Measurements from ENCODE around the gene CNMD. TPM values are rescaled to one million over a fixed set of nuclear protein-coding genes. Genes with fewer than 3 reads are reported as not detected.
"Not testable (repeated sequence)": the region's sequence is repeated elsewhere in the genome, so short reads cannot be mapped to it uniquely, and the experiment has no call there.

The CNMD gene
- total RNA-seq, 1 donor from 2014 or later = not detected

- H3K4me1 ChIP-seq = no peaks in the 10 kb centered on the region
- DNase-seq (peak; percentile 65), ATAC-seq (peak; percentile 98)
- H3K27ac ChIP-seq = no peak overlapping the region
- H3K9me3 ChIP-seq = no peaks in the 10 kb centered on the region
- intact Hi-C loops (cut with DNase I) = no loop called here
- no peaks in the 10 kb centered on the region for H3K36me3 ChIP-seq
- no peaks in the 10 kb centered on the region for H3K27me3 ChIP-seq
- H3K4me3 ChIP-seq = no peak overlapping the region
- TF ChIP-seq CTCF (IDR thresholded peaks at IDR 0.05) = no peak
These were observed 25.7 kb downstream of the CNMD start for GRCh38 chr13:52713894-52714293.

GRCh38 chr13:52712385-52712784 lies 27.2 kb downstream of the CNMD start:
- Histone ChIP-seq H3K27me3 (no peaks in the 10 kb centered on the region), H3K9me3 (no peaks in the 10 kb centered on the region), H3K27ac (no peak overlapping the region), H3K4me3 (no peak overlapping the region), H3K4me1 (no peaks in the 10 kb centered on the region), H3K36me3 (no peaks in the 10 kb centered on the region)
- TF ChIP-seq CTCF (IDR thresholded peaks at IDR 0.05) = no peak
- intact Hi-C loops (cut with DNase I) = no loop called here
- ATAC-seq (no peak), DNase-seq (no peak)

- H3K27ac ChIP-seq = no peak overlapping the region
- H3K4me1 ChIP-seq = no peaks in the 10 kb centered on the region
- H3K9me3 ChIP-seq = no peaks in the 10 kb centered on the region
- no peak for TF ChIP-seq CTCF (IDR thresholded peaks at IDR 0.05)
- no peaks in the 10 kb centered on the region for H3K36me3 ChIP-seq
- ATAC-seq (no peak), DNase-seq (no peak)
- no peaks in the 10 kb centered on the region for H3K27me3 ChIP-seq
- intact Hi-C loops (cut with DNase I) = no loop called here
- H3K4me3 ChIP-seq = no peak overlapping the region
These were observed 28.3 kb downstream of the CNMD start for GRCh38 chr13:52711286-52711685.

GRCh38 chr13:52708266-52708665 lies 31.4 kb downstream of the CNMD start:
- H3K4me1 ChIP-seq; intact Hi-C loops (cut with DNase I); H3K4me3 ChIP-seq; H3K36me3 ChIP-seq; H3K9me3 ChIP-seq; H3K27ac ChIP-seq; DNase-seq; H3K27me3 ChIP-seq; ATAC-seq: not testable (repeated sequence)

- Histone ChIP-seq H3K27me3 (no peaks in the 10 kb centered on the region), H3K4me1 (no peaks in the 10 kb centered on the region), H3K36me3 (no peaks in the 10 kb centered on the region), H3K9me3 (no peaks in the 10 kb centered on the region), H3K27ac (no peak overlapping the region), H3K4me3 (no peak overlapping the region)
- ATAC-seq = no peak
- intact Hi-C loops (cut with DNase I) = no loop called here
- no peak for DNase-seq
- no peak for TF ChIP-seq CTCF (IDR thresholded peaks at IDR 0.05)
These were observed 32.2 kb downstream of the CNMD start for GRCh38 chr13:52707375-52707774.

GRCh38 chr13:52706081-52706480 lies 33.5 kb downstream of the CNMD start:
- Histone ChIP-seq H3K27me3 (no peaks in the 10 kb centered on the region), H3K36me3 (no peaks in the 10 kb centered on the region), H3K9me3 (no peaks in the 10 kb centered on the region), H3K4me1 (no peaks in the 10 kb centered on the region), H3K4me3 (no peak overlapping the region), H3K27ac (no peak overlapping the region)
- ATAC-seq (no peak), DNase-seq (no peak)
- intact Hi-C loops (cut with DNase I) = no loop called here
- TF ChIP-seq CTCF (IDR thresholded peaks at IDR 0.05) = no peak
